ENCODE data around the gene NEU4. TPM values are rescaled to one million over a fixed set of nuclear protein-coding genes. Genes with fewer than 3 reads are reported as not detected.
"Not testable (repeated sequence)": the region's sequence is repeated elsewhere in the genome, so short reads cannot be mapped to it uniquely, and the experiment has no call there.

The NEU4 gene, protein sequence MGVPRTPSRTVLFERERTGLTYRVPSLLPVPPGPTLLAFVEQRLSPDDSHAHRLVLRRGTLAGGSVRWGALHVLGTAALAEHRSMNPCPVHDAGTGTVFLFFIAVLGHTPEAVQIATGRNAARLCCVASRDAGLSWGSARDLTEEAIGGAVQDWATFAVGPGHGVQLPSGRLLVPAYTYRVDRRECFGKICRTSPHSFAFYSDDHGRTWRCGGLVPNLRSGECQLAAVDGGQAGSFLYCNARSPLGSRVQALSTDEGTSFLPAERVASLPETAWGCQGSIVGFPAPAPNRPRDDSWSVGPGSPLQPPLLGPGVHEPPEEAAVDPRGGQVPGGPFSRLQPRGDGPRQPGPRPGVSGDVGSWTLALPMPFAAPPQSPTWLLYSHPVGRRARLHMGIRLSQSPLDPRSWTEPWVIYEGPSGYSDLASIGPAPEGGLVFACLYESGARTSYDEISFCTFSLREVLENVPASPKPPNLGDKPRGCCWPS
- under 1 TPM in 1 of 2 experiments, not detected in 1; 0.20 TPM for total RNA-seq

DNA sequence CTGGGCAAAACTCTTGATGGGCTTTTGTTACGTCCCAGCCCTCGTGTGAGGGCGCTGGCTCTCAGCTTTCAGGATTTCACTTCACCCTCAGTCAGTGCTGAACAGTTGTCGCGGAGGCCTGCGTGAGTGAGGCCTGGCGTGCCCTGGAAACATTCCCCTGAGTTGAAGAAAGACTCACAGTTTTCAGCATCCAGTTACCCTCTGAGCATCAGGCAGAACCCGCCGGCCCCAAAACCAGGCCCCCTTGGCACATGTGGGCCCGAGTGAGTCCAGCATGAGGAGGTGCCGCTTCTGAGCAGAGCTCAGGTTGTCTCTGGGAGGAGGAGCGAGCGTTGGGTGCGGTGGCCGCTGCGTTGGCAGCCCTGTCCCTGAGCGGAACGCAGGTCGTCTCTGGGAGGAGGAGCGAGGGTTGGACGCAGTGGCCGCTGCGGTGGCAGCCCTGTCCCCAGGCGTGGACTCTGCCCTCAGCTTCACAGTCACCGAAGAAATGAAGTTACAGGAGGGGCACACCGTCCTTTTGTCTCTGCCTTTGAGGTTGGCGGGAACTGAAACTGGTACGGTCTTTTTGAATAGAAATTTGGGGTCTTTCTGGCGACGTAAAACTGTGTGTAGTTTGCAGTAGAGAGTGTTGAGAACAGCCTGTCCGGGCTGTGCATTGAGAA, at the start of gene NEU4:
TSS of gene NEU4 (plus strand) at position 473 of the 662 bp plus-strand sequence. CDS start 5,292 bp downstream, outside the sequence.
- H3K9me3 Mint-ChIP-seq, result no peaks in the 10 kb centered on the region
- no peaks in the 10 kb centered on the region for H3K36me3 Mint-ChIP-seq
- peaks cover 8% of the 10 kb centered on the region for H3K4me1 Mint-ChIP-seq
- POLR2A ChIA-PET, result no interaction called here
- ATAC-seq (ENCODE audit: low read depth), result no peak
- no peak within 1 kb of the TSS for H3K4me3 Mint-ChIP-seq
- peak; percentile 28 for DNase-seq
- H3K27me3 Mint-ChIP-seq, result no peaks in the 10 kb centered on the region
- H3K27ac Mint-ChIP-seq, result no peak within 1 kb of the TSS

DNA sequence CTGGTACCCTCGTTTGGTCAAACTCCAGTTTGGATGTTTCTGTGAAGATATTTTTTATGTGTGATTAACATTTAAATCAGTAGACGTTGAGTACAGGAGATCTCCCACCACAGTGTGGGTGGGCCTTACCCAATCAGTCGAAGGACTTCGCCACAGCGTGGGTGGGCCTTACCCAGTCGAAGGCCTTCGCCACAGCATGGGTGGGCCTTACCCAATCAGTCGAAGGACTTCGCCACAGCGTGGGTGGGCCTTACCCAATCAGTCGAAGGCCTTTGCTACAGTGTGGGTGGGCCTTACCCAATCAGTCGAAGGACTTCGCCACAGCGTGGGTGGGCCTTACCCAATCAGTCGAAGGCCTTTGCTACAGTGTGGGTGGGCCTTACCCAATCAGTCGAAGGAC, 49.1 kb upstream of the NEU4 start:
- DNase-seq, result peak; percentile 29
- peaks cover 17% of the 10 kb centered on the region for H3K36me3 Mint-ChIP-seq
- H3K27ac Mint-ChIP-seq; H3K4me3 Mint-ChIP-seq; POLR2A ChIA-PET; H3K27me3 Mint-ChIP-seq; ATAC-seq (ENCODE audit: low read depth); H3K9me3 Mint-ChIP-seq: not testable (repeated sequence)
- H3K4me1 Mint-ChIP-seq, result peaks cover 18% of the 10 kb centered on the region

- peaks cover 18% of the 10 kb centered on the region for H3K4me1 Mint-ChIP-seq
- H3K27ac Mint-ChIP-seq, result no peak overlapping the region
- H3K36me3 Mint-ChIP-seq, result peaks cover 17% of the 10 kb centered on the region
- POLR2A ChIA-PET, result no interaction called here
- peak; percentile 50 for DNase-seq
- no peak overlapping the region for H3K4me3 Mint-ChIP-seq
- no peaks in the 10 kb centered on the region for H3K27me3 Mint-ChIP-seq
- no peak for ATAC-seq (ENCODE audit: low read depth)
- H3K9me3 Mint-ChIP-seq, result peaks cover 4% of the 10 kb centered on the region
Measured at GRCh38 chr2:241760301-241760771, 48.7 kb upstream of the NEU4 start.

GRCh38 chr2:241762321-241762932, 46.6 kb upstream of the NEU4 start:
- Mint-ChIP-seq H3K27me3 (no peaks in the 10 kb centered on the region), H3K9me3 (peaks cover 4% of the 10 kb centered on the region), H3K4me3 (peak overlapping the region; percentile 11), H3K36me3 (peaks cover 17% of the 10 kb centered on the region), H3K4me1 (peaks cover 18% of the 10 kb centered on the region), H3K27ac (peak overlapping the region; percentile 2)
- POLR2A ChIA-PET, result interaction anchor here (2.0 kb wide), 1 partner anchor 22 kb away, joined by 5 read pairs; no protein-coding TSS in a partner anchor
- no peak for DNase-seq
- no peak for ATAC-seq (ENCODE audit: low read depth)

GRCh38 chr2:241762933-241763369, 46.0 kb upstream of the NEU4 start:
- H3K36me3 Mint-ChIP-seq, result peaks cover 16% of the 10 kb centered on the region
- ATAC-seq (ENCODE audit: low read depth), result peak; percentile 62

DNA sequence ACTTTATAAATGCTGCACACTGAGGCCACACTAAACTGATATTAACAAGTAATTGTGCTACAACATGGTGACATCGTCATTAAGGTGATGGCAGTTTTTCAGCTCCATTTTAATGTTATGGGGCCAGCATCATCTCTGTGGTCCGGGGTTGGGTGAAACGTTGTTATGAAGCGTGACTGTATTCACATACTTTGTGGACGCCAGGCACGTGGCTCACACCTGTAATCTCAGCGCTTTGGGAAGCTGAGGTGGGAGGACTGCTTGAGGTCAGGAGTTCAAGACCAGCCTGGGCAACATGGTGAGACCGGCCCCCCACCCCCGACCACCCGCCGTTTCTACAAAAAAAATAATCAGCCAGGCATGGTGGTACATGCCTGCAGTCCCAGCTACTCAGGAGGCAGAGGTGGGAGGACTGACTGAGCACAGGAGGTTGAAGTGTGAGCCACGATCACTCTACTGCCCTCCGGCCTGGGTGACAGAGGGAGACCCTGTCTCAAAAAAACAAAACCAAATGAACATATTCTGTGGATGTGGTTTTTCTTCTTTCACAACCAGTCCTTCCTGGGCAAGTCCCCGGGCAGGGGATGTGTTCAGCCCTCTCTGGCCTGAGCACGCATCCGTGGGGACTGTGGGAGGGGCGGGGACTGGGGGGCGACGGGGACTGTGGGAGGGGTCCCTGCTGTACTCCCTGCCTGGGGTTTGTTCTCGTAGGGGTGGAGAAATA, 45.3 kb upstream of the NEU4 start:
- Mint-ChIP-seq H3K27ac (no peak overlapping the region), H3K36me3 (peaks cover 15% of the 10 kb centered on the region), H3K4me1 (peaks cover 18% of the 10 kb centered on the region), H3K9me3 (peaks cover 4% of the 10 kb centered on the region), H3K27me3 (no peaks in the 10 kb centered on the region), H3K4me3 (no peak overlapping the region)
- ATAC-seq (ENCODE audit: low read depth) (no peak), DNase-seq (no peak)
- POLR2A ChIA-PET, result interaction anchor here (1.1 to 2.0 kb wide), 2 partner anchors 23 to 126 kb away, joined by 4 to 5 read pairs; partner anchors contain the start of gene ATG4B

More at GRCh38 chr2:241762933-241763369, 46.0 kb upstream of the NEU4 start:
- no peaks in the 10 kb centered on the region for H3K27me3 Mint-ChIP-seq
- POLR2A ChIA-PET, result interaction anchor here (2.0 kb wide), 1 partner anchor 22 kb away, joined by 5 read pairs; no protein-coding TSS in a partner anchor
- peaks cover 18% of the 10 kb centered on the region for H3K4me1 Mint-ChIP-seq
- H3K27ac Mint-ChIP-seq, result peak overlapping the region; percentile 2
- peak overlapping the region; percentile 11 for H3K4me3 Mint-ChIP-seq
- peaks cover 4% of the 10 kb centered on the region for H3K9me3 Mint-ChIP-seq
- peak; percentile 45 for DNase-seq

- ATAC-seq (ENCODE audit: low read depth) (no peak), DNase-seq (no peak)
- H3K4me1 Mint-ChIP-seq, result peaks cover 18% of the 10 kb centered on the region
- H3K9me3 Mint-ChIP-seq, result peaks cover 4% of the 10 kb centered on the region
- no peak overlapping the region for H3K4me3 Mint-ChIP-seq
- H3K36me3 Mint-ChIP-seq, result peaks cover 11% of the 10 kb centered on the region
- no peak overlapping the region for H3K27ac Mint-ChIP-seq
- H3K27me3 Mint-ChIP-seq, result no peaks in the 10 kb centered on the region
- POLR2A ChIA-PET, result interaction anchor here (1.1 kb wide), 1 partner anchor 127 kb away, joined by 4 read pairs; the partner anchor contains the start of gene ATG4B
Measured at GRCh38 chr2:241764275-241765241, 44.4 kb upstream of the NEU4 start.

DNA sequence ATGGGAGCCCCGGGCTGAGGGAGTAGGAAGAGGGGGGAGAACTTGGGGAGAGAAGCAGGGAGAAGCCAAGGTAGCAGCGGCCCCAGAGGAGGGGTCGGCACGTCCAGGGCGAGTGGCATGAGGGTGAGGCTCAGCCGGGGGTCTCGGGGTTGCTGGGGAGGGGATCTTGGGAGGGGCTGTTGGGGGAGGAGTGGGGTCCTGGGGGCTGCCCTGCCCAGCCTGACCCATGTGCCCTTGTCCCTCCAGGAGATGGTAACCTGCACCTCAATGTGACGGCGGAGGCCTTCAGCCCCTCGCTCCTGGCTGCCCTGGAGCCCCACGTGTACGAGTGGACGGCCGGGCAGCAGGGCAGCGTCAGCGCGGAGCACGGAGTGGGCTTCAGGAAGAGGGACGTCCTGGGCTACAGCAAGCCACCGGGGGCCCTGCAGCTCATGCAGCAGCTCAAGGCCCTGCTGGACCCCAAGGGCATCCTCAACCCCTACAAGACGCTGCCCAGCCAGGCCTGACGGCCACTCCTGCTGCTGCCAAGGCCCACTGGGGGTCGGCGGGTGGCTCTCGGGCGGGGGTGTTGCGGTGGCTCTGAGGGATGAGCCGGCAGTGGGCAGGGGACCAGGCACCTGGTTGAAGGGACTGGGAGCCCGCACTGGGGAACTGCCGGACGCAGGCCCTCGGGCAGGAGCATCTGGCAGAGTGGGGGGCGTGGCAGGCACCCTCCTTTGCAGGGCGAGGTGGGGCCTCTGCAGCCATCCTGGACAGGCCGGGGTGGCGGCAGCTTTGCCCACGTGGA, 41.3 kb upstream of the NEU4 start:
- DNase-seq, result no peak
- POLR2A ChIA-PET, result no interaction called here

GRCh38 chr2:241768251-241768711, 40.7 kb upstream of the NEU4 start:
- H3K9me3 Mint-ChIP-seq, result no peaks in the 10 kb centered on the region
- H3K27ac Mint-ChIP-seq, result no peak overlapping the region
- no peaks in the 10 kb centered on the region for H3K36me3 Mint-ChIP-seq
- H3K27me3 Mint-ChIP-seq, result no peaks in the 10 kb centered on the region
- ATAC-seq (ENCODE audit: low read depth), result no peak
- no peak for DNase-seq
- no peak overlapping the region for H3K4me3 Mint-ChIP-seq
- H3K4me1 Mint-ChIP-seq, result peaks cover 11% of the 10 kb centered on the region
- POLR2A ChIA-PET, result no interaction called here

More for the DNA sequence above, 41.3 kb upstream of the NEU4 start:
- no peak overlapping the region for H3K27ac Mint-ChIP-seq
- H3K36me3 Mint-ChIP-seq, result no peaks in the 10 kb centered on the region
- H3K27me3 Mint-ChIP-seq, result no peaks in the 10 kb centered on the region
- no peak for ATAC-seq (ENCODE audit: low read depth)
- no peak overlapping the region for H3K4me3 Mint-ChIP-seq
- H3K9me3 Mint-ChIP-seq, result no peaks in the 10 kb centered on the region
- H3K4me1 Mint-ChIP-seq, result peaks cover 17% of the 10 kb centered on the region

- H3K27me3 Mint-ChIP-seq, result no peaks in the 10 kb centered on the region
- POLR2A ChIA-PET, result interaction anchor here (0.7 kb wide), 1 partner anchor 36 kb away, joined by 4 read pairs; no protein-coding TSS in a partner anchor
- H3K9me3 Mint-ChIP-seq, result no peaks in the 10 kb centered on the region
- H3K4me3 Mint-ChIP-seq, result no peak overlapping the region
- H3K36me3 Mint-ChIP-seq, result no peaks in the 10 kb centered on the region
- DNase-seq (no peak), ATAC-seq (ENCODE audit: low read depth) (no peak)
- peaks cover 8% of the 10 kb centered on the region for H3K4me1 Mint-ChIP-seq
- H3K27ac Mint-ChIP-seq, result no peak overlapping the region
Measured at GRCh38 chr2:241768850-241769249, 40.1 kb upstream of the NEU4 start.

GRCh38 chr2:241769819-241770184, 39.2 kb upstream of the NEU4 start:
- POLR2A ChIA-PET, result no interaction called here
- no peaks in the 10 kb centered on the region for H3K9me3 Mint-ChIP-seq

More at GRCh38 chr2:241769819-241770184, 39.2 kb upstream of the NEU4 start:
- H3K36me3 Mint-ChIP-seq, result no peaks in the 10 kb centered on the region
- H3K27ac Mint-ChIP-seq, result no peak overlapping the region
- DNase-seq (no peak), ATAC-seq (ENCODE audit: low read depth) (no peak)
- H3K27me3 Mint-ChIP-seq, result no peaks in the 10 kb centered on the region
- H3K4me1 Mint-ChIP-seq, result peaks cover 5% of the 10 kb centered on the region
- H3K4me3 Mint-ChIP-seq, result no peak overlapping the region

All from activated naive CD8-positive, alpha-beta T cell treated with anti-CD3 and anti-CD28 coated beads, Interleukin-2, amount 10 ng/mL, durations not matched to agents 7 days and 5 days (primary cell).